GM13976 (cell line): ENCODE measurements around the gene MAD1L1.

Source experiments
- DNase-seq: peaks from one replicate; pipeline ENCODE4 v3.0.0; 2012; ENCODE audit warnings: low spot score
- in situ Hi-C: fragments of 300-500 bp; cut with MboI; formaldehyde crosslinking; loops from one replicate; pipeline ENCODE4 v1.12.0; 2022; ENCODE audit warnings: low sequenced_read_pairs, mixed read lengths, inconsistent platforms; ENCODE audit not compliant: unreplicated experiment
- TF ChIP-seq, protein P1 (sequence below): IDR thresholded peaks from 2 replicates; pipeline ENCODE4 v1.5.1; 2012; ENCODE audit warnings: borderline replicate concordance, mild to moderate bottlenecking; ENCODE audit not compliant: insufficient read depth; ENCODE audit errors: extremely low read depth, missing control alignments, control extremely low read depth

Gene MAD1L1

DNA sequence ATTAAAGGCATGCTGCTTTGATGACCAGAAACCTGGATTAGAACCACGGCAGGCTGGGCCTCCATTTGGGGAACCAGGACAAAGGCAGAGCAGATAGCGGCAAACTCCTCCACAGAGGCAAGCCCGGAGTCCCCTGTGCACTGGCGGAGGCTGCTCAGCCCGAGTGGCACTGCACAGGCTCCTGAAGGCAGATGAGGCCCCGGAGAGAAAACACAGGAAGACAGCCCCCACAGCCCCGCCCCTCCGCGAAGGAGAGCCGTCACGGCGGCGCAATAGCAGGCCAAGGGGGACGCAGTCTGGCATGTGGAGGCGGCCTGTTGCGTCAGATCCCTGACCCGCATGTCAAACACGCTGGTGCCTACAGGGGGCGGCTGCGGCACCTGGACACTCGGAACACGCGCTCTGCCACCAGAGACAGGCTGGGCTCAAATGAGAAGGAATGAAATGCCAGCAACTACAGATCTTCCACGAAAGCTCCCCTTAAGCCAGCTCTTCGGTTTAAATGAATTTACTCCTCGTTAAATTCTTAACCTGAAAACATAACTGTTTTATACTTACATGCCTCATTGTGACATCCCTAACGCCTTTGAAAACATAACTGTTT lies 128.5 kb downstream of the MAD1L1 start:
- peak; percentile 89 for DNase-seq
- TF ChIP-seq, protein P1, sequence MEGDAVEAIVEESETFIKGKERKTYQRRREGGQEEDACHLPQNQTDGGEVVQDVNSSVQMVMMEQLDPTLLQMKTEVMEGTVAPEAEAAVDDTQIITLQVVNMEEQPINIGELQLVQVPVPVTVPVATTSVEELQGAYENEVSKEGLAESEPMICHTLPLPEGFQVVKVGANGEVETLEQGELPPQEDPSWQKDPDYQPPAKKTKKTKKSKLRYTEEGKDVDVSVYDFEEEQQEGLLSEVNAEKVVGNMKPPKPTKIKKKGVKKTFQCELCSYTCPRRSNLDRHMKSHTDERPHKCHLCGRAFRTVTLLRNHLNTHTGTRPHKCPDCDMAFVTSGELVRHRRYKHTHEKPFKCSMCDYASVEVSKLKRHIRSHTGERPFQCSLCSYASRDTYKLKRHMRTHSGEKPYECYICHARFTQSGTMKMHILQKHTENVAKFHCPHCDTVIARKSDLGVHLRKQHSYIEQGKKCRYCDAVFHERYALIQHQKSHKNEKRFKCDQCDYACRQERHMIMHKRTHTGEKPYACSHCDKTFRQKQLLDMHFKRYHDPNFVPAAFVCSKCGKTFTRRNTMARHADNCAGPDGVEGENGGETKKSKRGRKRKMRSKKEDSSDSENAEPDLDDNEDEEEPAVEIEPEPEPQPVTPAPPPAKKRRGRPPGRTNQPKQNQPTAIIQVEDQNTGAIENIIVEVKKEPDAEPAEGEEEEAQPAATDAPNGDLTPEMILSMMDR, result peak; percentile 40
- in situ Hi-C loops, result no loop called here

DNA sequence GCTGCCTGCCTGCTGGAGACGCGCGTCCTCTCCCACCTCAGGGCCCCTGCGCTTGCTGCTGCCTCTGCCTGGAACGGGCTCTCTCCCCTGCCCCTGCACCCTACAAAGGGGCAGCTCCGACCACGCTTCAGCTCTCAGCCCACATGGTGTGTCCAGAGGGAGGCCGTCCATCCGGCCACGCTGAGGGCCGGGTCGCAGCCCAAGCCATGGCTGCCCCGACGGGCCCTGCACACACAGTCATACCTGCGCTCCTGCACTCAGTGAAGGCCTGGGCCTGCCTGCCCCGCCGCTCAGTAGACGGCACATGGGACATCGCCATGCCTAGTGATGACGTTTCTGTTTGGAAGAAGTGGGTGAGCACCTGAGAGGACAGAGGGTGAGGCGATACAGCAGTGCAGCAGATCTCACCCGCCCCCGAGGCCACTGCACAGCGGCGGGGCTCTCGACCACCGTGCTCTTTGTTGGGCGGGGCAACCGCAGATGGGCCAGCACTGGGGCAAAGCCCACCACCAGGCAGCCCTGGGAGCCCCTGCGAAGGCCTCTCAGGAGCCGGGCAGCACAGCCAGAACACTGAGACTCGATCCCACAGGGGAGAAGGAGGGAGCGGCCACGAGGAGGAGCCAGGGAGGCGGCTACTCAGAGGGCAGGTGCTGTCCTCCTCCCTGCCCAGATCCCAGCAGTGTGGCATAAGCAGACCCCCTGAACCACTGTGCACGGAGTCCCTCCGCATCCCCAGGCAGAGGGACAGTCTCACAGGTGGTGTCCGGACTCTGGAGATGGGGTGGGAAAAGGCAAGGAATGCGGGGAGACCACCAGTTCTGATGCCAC lies 129.5 kb downstream of the MAD1L1 start:
- TF ChIP-seq, protein P1, result no peak
- in situ Hi-C loops, result no loop called here
- no peak for DNase-seq

DNA sequence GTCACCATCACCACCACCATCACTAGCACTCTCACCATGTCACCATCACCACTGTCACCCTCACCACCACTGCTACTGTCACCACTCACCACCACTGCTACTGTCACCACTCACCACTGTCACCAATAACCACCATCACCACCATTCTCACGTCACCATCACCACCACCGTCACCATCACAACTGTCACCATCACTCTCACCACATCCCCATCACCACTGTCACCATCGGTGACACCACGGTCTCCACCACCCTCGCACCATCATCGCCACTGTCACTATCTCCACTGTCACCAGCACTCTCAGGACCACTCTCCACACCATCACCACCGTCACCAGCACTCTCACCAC lies 130.4 kb downstream of the MAD1L1 start:
- no peak for DNase-seq
- TF ChIP-seq, protein P1, result no peak
- in situ Hi-C loops, result no loop called here

DNA sequence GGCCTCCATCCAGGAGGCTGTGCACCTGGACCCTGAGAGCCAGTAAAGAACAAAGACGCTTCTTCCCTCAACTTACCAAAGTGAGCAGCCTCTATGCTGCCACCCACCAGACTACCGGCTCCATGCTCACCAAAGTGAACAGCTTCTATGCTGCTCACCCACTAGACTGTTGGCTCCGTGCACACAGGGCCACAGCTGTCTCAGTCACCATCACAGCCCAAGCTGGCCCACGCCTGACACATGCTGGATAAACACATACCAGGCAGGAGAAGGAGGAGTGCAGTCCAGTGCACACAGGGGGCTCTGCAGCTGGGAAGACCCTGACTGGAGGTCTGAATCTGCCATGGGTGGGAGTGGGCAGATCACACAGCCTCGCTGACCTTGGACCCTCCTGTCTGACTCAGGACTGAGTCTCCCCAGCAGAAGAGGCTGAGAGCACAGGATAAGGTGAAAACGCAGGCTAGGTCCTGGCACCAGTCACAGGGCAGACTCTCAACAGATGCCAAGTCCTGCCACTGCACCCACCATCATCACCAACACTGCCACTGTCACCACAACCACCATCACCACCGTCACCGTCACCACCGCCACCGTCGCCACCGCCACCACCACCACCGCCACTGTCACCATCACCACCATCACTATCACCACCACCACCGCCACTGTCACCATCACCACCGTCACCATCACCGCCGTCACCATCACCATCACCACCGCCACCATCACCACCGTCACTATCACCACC lies 130.9 kb downstream of the MAD1L1 start:
- in situ Hi-C loops, result no loop called here
- TF ChIP-seq, protein P1, result no peak
- no peak for DNase-seq

DNA sequence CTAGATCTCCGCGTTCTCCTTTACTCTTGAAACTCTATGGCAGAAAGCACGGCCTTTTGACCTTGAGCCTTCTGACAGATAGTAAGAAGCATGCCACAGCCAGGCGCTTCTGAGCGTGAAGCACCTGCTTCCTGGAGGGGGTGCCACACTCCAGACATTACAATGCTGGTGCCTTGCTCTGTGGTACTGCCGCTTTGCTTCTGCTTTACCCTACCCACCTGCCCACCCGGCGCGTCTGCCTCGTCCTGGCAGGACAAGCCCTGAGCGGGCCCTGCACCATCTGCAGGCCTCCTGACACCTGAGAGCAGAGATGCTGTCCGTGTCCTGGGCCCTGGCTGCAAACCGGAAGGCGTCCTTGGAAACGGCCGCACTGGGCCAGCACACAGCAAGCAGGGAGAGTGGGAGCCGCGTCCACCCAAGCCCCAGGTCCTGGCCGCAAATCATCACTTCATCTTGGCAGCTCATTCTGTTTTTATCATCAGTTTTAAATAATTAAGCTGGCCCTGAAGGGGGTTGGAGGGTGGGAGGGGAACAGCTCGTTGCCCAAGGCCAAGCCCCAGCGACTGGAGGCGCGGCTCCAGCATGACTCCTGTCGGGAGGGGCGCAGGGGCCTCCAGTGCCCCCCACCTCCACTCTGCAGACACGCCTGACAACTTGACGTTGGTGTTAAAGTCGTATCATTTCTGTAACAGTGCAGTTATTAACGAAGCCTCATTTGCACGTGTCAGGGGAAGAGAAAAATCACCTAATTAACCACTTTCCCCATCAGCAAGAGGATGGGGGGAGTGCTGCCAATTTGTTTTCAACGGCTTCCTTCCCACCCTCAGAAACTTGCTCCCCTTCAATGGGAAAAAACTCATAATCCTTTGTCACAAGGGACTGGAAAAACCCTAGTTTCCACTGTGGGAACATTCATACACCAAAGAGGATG lies 132.2 kb downstream of the MAD1L1 start:
- peak; percentile 69 for DNase-seq
- TF ChIP-seq, protein P1, result peak; percentile 12
- in situ Hi-C loops, result no loop called here
